Measurements from ENCODE around the gene ITCH. TPM values are rescaled to one million over a fixed set of nuclear protein-coding genes. Genes with fewer than 3 reads are reported as not detected.
A peak's percentile ranks its signal among the peaks of the same experiment; 100 is the strongest.
"Not testable (repeated sequence)": the region's sequence is repeated elsewhere in the genome, so short reads cannot be mapped to it uniquely, and the experiment has no call there.

Gene ITCH
- total RNA-seq, 2 experiments from 2014 or later = 44.2 to 47.0 TPM

GRCh38 chr20:34377072-34377847 lies 14.2 kb downstream of the ITCH start:
- H3K27me3 Mint-ChIP-seq = no peaks in the 10 kb centered on the region
- Histone ChIP-seq H3K4me1 (ENCODE audit: insufficient read depth, low read length) (peaks cover 10% of the 10 kb centered on the region), H3K36me3 (ENCODE audit: insufficient read depth, low read length) (peaks cover 22% of the 10 kb centered on the region), H3K27ac (ENCODE audit: low read depth in 1 of 2, low read length in 2 of 2) (no peak overlapping the region), H3K27me3 (ENCODE audit: control insufficient read depth in 1 of 2, insufficient read depth in 2 of 2, low read length in 2 of 2) (no peaks in the 10 kb centered on the region), H3K4me3 (ENCODE audit: low read length) (no peak overlapping the region), H3K9me3 (ENCODE audit: control insufficient read depth in 1 of 2, insufficient read depth in 1 of 2, low read length in 2 of 2) (no peaks in the 10 kb centered on the region)
- no peak overlapping the region for H3K4me3 Mint-ChIP-seq
- ATAC-seq (ENCODE audit: poor library complexity) (no peak), DNase-seq (peak in 1 of 14 experiments; percentile 20)
- peaks cover 53% of the 10 kb centered on the region for H3K36me3 Mint-ChIP-seq (ENCODE audit: low read depth)
- TF ChIP-seq CTCF (IDR thresholded peaks at IDR 0.05) = no peak
- intact Hi-C loops (cut with DNase I, micrococcal nuclease) = no loop called here
- peaks cover 39% of the 10 kb centered on the region for H3K4me1 Mint-ChIP-seq (ENCODE audit: low read depth)
- CTCF ChIA-PET = no interaction called here
- POLR2A ChIA-PET = no interaction called here
- H3K9me3 Mint-ChIP-seq = no peaks in the 10 kb centered on the region
- peak overlapping the region; percentile 61 for H3K27ac Mint-ChIP-seq

GRCh38 chr20:34382174-34382573 lies 19.1 kb downstream of the ITCH start:
- Histone ChIP-seq H3K4me1 (ENCODE audit: insufficient read depth, low read length) (peaks cover 10% of the 10 kb centered on the region), H3K27ac (ENCODE audit: low read depth in 1 of 2, low read length in 2 of 2) (no peak overlapping the region), H3K36me3 (ENCODE audit: insufficient read depth, low read length) (peaks cover 9% of the 10 kb centered on the region), H3K27me3 (ENCODE audit: control insufficient read depth in 1 of 2, insufficient read depth in 2 of 2, low read length in 2 of 2) (no peaks in the 10 kb centered on the region), H3K9me3 (ENCODE audit: control insufficient read depth in 1 of 2, insufficient read depth in 1 of 2, low read length in 2 of 2) (no peaks in the 10 kb centered on the region), H3K4me3 (ENCODE audit: low read length) (no peak overlapping the region)
- Mint-ChIP-seq H3K27me3 (no peaks in the 10 kb centered on the region), H3K4me1 (ENCODE audit: low read depth) (peaks cover 43% of the 10 kb centered on the region), H3K27ac (no peak overlapping the region), H3K9me3 (no peaks in the 10 kb centered on the region), H3K4me3 (no peak overlapping the region), H3K36me3 (ENCODE audit: low read depth) (peaks cover 26% of the 10 kb centered on the region)
- intact Hi-C loops (cut with DNase I, micrococcal nuclease) = no loop called here
- ChIA-PET CTCF (no interaction called here), POLR2A (no interaction called here)
- ATAC-seq (ENCODE audit: poor library complexity) = no peak
- TF ChIP-seq CTCF (IDR thresholded peaks at IDR 0.05) = no peak
- no peak for DNase-seq

- DNase-seq = peak in 1 of 14 experiments; percentile 12
- H3K4me1 ChIP-seq (ENCODE audit: insufficient read depth, low read length); H3K27me3 ChIP-seq (ENCODE audit: control insufficient read depth in 1 of 2, insufficient read depth in 2 of 2, low read length in 2 of 2); H3K27me3 Mint-ChIP-seq; H3K27ac Mint-ChIP-seq; intact Hi-C loops (cut with DNase I, micrococcal nuclease); H3K36me3 ChIP-seq (ENCODE audit: insufficient read depth, low read length); H3K9me3 ChIP-seq (ENCODE audit: control insufficient read depth in 1 of 2, insufficient read depth in 1 of 2, low read length in 2 of 2); H3K4me3 ChIP-seq (ENCODE audit: low read length); H3K27ac ChIP-seq (ENCODE audit: low read depth in 1 of 2, low read length in 2 of 2); H3K4me3 Mint-ChIP-seq; POLR2A ChIA-PET; H3K9me3 Mint-ChIP-seq; ATAC-seq (ENCODE audit: poor library complexity): not testable (repeated sequence)
- CTCF ChIA-PET = interaction anchor here (0.7 kb wide), 1 partner anchor 850 kb away, joined by 3 read pairs; no protein-coding TSS in a partner anchor
- H3K36me3 Mint-ChIP-seq (ENCODE audit: low read depth) = peaks cover 27% of the 10 kb centered on the region
- H3K4me1 Mint-ChIP-seq (ENCODE audit: low read depth) = peaks cover 38% of the 10 kb centered on the region
Observed at GRCh38 chr20:34382877-34383455, 19.9 kb downstream of the ITCH start.
